ENCODE measurements around the gene NRG3.

Gene NRG3

GRCh38 chr10:82565197-82565575, 690.2 kb downstream of the NRG3 start:
- DNase-seq (ENCODE audit: low read depth, low spot score): no peak

GRCh38 chr10:82572744-82573143, 697.8 kb downstream of the NRG3 start:
- no peak for DNase-seq (ENCODE audit: low read depth, low spot score)

- DNase-seq (ENCODE audit: low read depth, low spot score): no peak
Observed at GRCh38 chr10:82574081-82574480, 699.1 kb downstream of the NRG3 start.

- DNase-seq (ENCODE audit: low read depth, low spot score): no peak
Observed at GRCh38 chr10:82575318-82575717, 700.3 kb downstream of the NRG3 start.

- no peak for DNase-seq (ENCODE audit: low read depth, low spot score)
Observed at GRCh38 chr10:82576093-82576492, 701.1 kb downstream of the NRG3 start.

- no peak for DNase-seq (ENCODE audit: low read depth, low spot score)
Observed at GRCh38 chr10:82581940-82582339, 706.9 kb downstream of the NRG3 start.

- no peak for DNase-seq (ENCODE audit: low read depth, low spot score)
Observed at GRCh38 chr10:82591421-82591820, 716.4 kb downstream of the NRG3 start.

- no peak for DNase-seq (ENCODE audit: low read depth, low spot score)
Observed at GRCh38 chr10:82597840-82598239, 722.8 kb downstream of the NRG3 start.

- DNase-seq (ENCODE audit: low read depth, low spot score): no peak
Observed at GRCh38 chr10:82609845-82610244, 734.9 kb downstream of the NRG3 start.

- no peak for DNase-seq (ENCODE audit: low read depth, low spot score)
Observed at GRCh38 chr10:82618007-82618406, 743.0 kb downstream of the NRG3 start.

GRCh38 chr10:82621680-82622079, 746.7 kb downstream of the NRG3 start:
- no peak for DNase-seq (ENCODE audit: low read depth, low spot score)

GRCh38 chr10:82622479-82622878, 747.5 kb downstream of the NRG3 start:
- DNase-seq (ENCODE audit: low read depth, low spot score): no peak

- DNase-seq (ENCODE audit: low read depth, low spot score): no peak
Observed at GRCh38 chr10:82625512-82626189, 750.7 kb downstream of the NRG3 start.

- DNase-seq (ENCODE audit: low read depth, low spot score): no peak
Observed at GRCh38 chr10:82628373-82628772, 753.4 kb downstream of the NRG3 start.

GRCh38 chr10:82643076-82643475, 768.1 kb downstream of the NRG3 start:
- no peak for DNase-seq (ENCODE audit: low read depth, low spot score)

- DNase-seq (ENCODE audit: low read depth, low spot score): no peak
Observed at GRCh38 chr10:82643601-82644000, 768.6 kb downstream of the NRG3 start.

- DNase-seq (ENCODE audit: low read depth, low spot score): no peak
Observed at GRCh38 chr10:82645221-82645620, 770.2 kb downstream of the NRG3 start.

GRCh38 chr10:82653244-82654155, 778.5 kb downstream of the NRG3 start:
- DNase-seq (ENCODE audit: low read depth, low spot score): peak; percentile 2

- DNase-seq (ENCODE audit: low read depth, low spot score): no peak
Observed at GRCh38 chr10:82660205-82660604, 785.2 kb downstream of the NRG3 start.

- DNase-seq (ENCODE audit: low read depth, low spot score): no peak
Observed at GRCh38 chr10:82660986-82661385, 786.0 kb downstream of the NRG3 start.

- DNase-seq (ENCODE audit: low read depth, low spot score): no peak
Observed at GRCh38 chr10:82661701-82662100, 786.7 kb downstream of the NRG3 start.

GRCh38 chr10:82668221-82668895, 793.4 kb downstream of the NRG3 start:
- DNase-seq (ENCODE audit: low read depth, low spot score): no peak

Data from iPS DF 19.7 (cell line).